Activated effector memory CD4-positive, alpha-beta T cell treated with anti-CD3 and anti-CD28 coated beads, Interleukin-2, amount 50 U/mL, for 16 hours (primary cell): ENCODE data around the gene VEZT.

Experiments
- DNase-seq: peaks from one replicate; pipeline ENCODE4 v3.0.0-alpha.2; 2020

Gene VEZT

DNA sequence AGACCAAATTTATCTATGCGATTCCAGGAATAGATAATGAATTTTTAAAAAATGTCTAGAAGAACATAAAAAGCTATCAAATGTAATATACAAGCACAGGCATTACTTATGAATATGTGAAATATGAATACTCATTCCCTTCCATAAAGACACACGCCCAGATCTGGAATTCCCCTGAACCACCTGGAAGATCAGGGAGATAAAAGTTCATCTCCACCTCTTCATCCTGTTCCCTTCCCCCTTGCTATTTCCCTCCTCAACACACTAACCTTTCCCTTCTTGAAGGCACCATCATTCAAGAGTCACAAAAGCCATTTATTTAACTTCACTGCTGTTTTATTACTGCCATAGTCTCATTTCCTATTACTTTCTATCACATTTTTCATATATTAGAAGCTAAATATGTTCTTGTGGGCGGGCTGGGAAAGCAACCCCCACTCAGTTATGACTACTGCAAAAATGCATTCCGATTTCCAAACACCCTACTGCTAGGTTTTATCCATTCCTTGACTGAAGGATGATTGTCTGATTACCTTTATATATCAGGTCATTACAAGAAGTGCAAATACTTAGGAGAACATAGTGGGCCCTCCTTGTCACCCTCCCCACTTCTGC lies 16.4 kb upstream of the VEZT start:
- DNase-seq = no peak

GRCh38 chr12:95202691-95203486 lies 14.7 kb upstream of the VEZT start:
- DNase-seq = no peak

DNA sequence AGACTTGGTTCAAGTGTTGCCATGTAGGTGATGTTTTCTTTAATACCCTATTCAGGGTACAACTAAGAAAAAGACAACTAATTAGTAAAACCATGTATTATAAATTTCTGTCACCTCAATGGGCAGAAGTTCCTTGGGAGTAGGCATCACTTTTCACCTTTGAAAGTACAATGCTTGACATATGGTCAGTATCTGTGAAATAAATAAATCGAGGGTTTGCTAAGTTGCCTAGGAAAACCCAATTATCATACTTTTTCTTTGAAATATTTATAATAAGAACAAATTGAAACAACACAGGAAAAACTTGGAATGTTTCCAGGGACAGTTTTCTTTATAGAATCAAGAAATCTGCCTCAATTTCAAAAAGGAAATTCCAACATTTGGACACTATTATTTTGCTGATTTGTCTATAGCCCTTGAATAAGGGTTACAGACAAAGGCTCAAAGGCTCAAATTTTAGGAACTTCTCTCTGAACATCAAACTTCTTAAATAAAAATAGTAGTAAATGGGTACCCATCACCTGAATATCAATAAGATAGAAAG lies 14.0 kb upstream of the VEZT start:
- DNase-seq = no peak

DNA sequence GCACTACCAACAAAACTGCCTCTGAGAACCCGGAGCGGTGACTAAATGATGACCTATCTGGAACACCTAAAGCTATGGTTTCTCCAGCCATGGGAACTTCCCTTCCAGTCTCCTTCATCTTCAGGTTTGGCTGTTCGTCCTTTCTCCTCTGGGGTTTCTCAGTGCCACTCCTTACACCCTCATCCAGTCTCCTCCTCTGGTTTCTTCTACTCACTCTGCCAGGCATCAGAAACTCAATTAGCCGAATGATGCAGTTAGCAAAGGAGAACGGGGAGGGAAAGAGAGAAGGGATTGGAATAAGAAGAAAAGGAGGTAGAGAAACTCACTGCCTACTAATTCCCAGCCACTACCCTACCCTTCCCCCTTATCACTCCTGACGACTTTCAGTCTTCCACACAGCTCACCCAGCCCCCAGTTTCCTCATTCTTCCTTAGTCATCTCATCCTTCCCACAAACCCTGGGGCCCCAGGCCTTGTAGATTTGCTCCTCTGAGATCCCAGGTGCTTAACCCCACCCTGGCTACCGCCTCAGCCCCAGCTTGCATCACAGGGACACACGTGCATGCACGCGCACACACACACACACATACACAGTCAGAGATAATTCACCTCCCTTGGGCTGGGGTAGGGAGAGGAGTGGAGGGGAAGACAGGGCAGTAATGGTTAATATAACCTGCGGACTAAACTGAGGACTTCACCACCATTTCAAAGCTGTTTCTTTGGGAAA lies 13.3 kb upstream of the VEZT start:
- DNase-seq = no peak

DNA sequence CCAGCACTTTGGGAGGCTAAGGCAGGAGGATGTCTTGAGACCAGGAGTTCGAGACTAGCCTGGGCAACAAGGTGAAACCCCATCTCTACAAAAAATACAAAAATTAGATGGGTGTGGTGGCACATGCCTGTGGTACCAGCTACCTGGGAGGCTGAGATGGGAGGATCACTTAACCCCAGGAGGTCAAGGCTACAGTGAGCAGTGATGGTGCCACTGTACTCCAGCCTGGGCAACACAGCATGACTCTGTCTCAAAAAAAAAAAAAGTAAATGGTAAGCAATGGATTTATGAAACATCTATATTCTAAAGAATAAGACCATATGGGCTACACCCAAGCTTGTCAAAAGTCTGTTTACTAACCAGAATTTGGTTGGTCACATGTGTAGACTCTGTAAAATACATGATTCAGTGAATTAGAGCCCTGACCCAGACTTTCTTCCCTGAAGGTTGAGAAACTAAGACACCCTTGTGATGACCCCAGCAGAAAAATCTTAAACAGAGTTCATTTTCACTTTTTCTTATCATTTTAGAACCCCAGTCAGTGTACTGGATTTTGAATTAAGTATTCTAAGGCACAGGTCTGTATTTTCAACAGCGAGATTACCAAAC lies 12.5 kb upstream of the VEZT start:
- DNase-seq = no peak

GRCh38 chr12:95205685-95206084 lies 11.9 kb upstream of the VEZT start:
- no peak for DNase-seq

GRCh38 chr12:95206916-95207315 lies 10.7 kb upstream of the VEZT start:
- no peak for DNase-seq

GRCh38 chr12:95207407-95207806 lies 10.2 kb upstream of the VEZT start:
- DNase-seq = no peak

- no peak for DNase-seq
Measured at GRCh38 chr12:95208678-95209077, 8.9 kb upstream of the VEZT start.

DNA sequence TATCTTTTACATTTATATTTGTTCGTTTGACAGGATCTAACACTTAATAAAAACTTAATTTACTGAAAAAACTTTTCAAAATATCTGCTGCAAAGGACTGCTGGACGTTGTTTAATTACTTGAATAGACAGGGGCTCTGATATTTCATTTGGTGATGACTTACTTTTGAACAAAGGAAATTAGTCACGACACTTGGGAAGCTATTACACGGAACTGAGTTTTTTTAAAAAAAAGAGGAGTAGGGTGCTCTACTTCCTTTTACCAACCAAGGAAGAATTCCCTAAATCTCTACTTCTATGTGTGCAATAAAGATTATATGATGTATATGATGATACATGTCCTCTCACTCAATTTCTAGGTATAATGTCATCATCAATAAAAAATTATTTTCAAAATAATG lies 5.0 kb upstream of the VEZT start:
- DNase-seq = no peak

DNA sequence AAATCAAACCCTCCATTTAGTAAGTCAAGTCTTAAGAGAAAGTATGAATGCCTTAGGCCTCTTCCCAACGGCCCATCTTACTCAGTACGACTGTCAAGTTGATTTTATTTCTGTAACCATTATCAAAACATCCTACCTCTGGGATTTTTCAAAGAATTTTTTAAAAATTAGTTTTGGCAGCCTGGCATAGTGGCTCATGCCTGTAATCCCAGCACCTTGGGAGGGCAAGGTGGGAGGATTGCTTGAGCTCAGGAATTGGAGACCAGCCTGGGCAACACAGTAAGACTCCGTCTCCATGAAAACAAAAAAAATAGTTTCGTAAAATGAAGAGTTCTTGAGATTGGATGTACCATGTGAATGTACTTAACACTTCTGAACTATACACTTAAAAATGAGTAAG lies 4.5 kb upstream of the VEZT start:
- no peak for DNase-seq

DNA sequence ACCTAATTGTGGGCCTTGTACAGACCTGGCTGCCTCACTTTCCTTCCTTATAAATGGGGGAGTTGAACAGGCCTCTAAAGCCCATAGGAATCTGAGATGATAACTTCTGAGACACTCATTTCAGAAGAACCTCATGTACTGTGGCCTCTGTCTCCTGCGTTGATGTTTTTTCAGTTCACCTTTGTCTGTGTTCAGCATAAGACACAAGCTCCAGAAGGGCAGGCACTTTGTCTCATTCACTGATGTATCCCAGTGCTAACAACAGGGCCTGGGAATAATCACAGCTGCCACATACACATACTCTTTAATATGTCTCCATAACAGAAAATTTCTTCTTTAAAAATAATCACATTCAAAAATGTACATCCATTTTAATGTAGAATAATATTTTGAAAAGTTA lies 3.7 kb upstream of the VEZT start:
- DNase-seq = no peak

- no peak for DNase-seq
Measured at GRCh38 chr12:95214466-95214865, 3.1 kb upstream of the VEZT start.

DNA sequence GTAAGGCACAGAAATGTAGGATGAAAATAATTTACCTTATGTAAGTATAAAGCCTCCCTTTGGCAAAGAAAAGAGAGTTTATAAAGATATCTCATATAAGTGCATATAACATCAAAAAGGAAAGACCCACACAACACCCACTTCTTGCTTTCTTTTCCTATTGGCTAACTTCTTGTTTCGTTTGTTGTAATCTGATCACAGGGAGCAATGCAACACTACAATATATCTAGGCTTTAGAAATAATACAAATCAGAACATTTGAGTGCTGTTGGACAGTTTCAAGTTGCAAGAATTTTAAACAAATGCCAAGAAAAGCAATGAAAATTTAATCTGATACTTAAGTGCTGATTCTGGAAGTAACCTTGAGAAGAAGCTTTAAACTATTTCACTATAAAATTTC lies 1.7 kb upstream of the VEZT start:
- DNase-seq = no peak

DNA sequence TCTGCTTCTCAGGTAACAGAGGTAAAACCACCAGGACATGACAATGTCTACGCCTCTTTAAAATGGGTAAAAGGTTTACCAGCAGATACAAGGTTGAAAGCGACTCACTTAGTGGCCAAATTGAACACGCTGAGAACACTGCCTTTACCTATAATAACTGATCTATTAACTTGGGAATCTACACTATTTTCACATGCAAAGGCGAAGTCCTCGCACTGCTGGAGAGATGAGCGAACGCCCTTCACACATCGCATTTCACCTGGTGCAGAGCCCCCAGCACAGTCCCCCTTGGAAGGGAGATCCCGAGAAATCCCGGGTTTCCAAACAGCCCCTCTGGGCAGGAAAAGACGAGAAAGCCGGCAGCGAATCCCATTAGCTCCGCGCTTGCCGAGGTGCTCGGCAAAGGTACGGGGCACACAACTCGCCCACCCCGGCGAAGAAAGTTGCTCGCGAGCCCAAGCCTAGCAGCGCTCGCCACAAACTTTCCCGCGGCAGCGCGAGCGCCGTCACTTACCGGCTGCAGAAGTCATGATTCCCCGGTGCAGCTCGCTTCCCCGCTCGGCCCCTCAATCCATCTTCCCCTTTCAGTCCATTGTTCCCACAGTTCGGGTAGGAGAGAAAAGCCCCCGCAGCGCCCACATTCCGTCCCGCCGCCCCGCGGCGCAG lies 763 bp upstream of the VEZT start:
- no peak for DNase-seq

DNA sequence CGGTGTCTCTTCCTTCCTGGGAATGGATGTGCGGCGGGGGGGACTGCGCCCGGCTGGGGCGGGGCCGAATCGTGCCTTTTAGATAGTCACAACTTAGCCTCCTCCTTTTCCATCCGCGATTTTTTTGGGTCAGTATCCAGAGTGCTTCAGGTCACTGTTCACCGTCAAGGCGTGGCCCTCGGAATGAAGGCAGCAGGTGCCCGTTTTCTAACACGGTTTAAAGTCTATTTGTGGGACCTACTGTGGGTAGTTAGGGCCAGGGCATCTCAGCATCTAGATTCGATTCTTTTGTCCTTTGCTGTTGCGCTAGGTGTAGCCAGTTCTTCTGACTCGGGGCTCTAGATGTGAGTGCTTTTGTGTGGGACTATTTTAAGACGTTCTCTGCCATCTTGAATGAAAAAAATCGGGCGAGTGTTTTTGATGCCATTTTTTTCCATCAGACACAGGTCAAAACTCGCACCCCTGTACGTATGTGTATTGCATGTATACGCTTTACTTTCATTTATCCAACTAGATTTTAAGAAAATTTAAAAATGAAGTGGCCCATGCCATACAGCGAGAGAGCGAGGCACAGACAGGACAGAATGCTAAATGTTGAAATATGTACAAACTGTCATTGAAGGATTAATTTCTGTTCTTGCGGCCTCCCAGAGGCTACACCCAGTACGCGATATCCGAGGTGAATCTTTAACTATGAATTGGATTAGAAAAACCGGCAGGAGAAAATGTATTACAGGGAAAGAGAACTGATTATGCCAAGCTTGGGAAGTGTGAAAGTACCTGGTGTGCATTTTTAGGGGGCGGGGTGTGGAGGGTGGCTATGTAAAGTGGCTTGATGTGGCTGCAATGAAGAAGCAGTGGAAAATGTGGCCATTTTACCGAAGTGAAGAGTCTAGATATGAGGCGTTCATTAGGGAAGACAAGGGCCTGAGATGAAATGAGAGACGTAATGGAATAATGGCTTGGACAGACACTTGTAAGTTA lies 835 bp downstream of the VEZT start:
- peak; percentile 84 for DNase-seq

DNA sequence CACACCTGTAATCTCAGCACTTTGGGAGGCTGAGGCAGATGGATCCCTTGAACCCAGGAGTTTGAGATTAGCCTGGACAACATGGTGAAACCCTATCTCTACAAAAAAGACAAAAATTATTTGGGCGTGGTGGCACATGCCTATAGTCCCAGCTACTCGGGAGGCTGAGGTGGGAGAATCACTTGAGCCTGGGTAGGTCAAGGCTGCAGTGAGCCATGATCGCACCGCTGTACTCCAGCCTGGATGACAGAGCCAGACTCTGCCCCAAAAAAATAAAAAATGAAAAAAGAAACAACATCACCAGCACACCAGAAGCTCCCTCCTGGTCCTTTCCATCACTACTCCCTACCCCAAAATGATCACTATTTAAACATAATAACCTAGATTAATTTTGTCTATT lies 2.6 kb downstream of the VEZT start:
- DNase-seq = no peak

DNA sequence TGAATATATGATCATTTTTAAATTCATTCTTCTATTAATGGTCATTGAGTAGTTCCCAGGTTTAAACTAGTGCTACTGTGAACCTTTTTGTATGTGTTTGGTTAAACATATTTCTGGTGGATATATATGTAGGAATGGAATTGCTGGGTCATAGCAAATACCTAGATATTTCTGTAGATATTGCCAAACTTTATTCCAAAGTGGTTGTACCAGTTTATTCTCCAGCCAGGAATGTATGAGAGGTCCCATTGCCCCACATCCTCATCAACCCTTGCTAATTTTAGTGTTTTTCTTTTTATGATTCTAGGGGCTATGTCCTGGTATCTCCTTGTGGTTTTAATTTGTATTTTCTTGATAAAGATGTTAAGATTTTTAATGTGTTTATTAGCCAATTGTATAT lies 3.1 kb downstream of the VEZT start:
- no peak for DNase-seq

GRCh38 chr12:95224202-95225170 lies 6.9 kb downstream of the VEZT start:
- DNase-seq = no peak

DNA sequence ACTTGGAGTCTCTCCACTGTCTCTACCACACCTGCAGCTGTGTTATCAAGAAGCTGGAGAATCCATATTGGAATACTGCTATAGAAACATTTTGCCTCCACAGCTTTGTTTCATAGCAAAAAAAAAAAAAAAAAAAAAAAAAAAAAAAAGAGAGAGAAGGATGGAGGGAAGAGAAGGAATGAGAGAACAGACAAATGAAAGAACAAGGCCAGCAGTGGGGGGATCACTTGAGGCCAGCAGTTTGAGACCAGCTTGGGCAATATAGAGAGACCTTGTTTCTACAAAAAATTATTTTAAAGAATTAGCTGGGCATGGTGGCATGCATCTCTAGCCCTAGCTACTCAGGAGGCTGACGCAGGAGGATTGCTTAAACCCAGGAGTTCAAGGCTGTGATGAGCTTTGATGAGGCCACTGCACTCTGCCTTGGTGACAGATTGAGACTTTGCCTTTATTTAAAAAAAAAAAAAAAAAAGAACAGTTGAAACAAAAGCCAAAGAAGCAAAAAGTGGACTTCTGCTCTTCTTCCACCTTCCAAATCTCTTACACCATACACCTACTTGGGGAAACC lies 8.1 kb downstream of the VEZT start:
- DNase-seq = no peak
